K562 treated with DMSO at 1 percent for 48 hours (cell line): ENCODE data around the gene VARS1. TPM values are rescaled to one million over a fixed set of nuclear protein-coding genes. Genes with fewer than 3 reads are reported as not detected.

ENCODE experiments used
- total RNA-seq: library from RNA; unstranded; fragments of 300-600 nt; gene quantifications from 2 replicates; pipeline ENCODE4 v1.2.3, GENCODE V29; 2022; ENCODE audit warnings: low replicate concordance; ENCODE audit errors: extremely low read depth

The VARS1 gene
- total RNA-seq, result 668 TPM in 1 of 2 replicates, not detected in the other

DNA sequence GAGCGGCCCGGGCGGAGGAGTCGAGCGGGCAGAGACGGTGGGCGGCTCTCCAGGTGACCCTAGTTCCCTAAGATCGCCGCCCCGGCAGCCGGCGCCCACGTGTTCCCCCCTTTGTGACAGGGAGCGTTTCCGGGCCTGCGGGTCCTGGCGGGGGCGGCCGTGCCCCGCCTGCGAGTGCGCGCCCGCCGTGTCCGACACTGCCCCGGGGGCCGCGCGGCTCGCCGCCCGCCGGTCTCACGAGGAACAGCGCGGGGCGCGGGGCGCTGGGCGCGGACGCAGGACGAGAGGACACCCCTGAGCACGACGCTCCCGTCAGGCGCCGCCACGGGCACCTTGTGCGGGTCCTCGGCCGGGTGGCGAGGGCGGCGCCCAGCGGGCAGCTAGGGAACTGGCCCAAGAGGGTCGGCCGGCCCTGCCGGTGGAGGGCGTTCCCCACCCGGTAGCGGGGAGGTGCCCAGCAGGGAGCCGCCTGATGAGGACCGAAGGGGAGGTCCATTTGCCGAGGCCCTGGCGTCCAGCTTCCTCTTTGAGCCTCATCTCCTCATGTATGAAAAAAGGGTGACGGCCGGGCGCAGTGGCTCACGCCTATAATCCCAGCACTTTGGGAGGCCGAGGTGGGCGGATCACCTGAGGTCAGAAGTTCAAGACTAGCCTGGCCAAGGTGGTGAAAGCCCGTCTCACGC lies at the start of gene VARS1:
TSS of gene VARS1 (minus strand) at position 137 of the 683 bp plus-strand sequence. CDS start 535 bp downstream, outside the sequence.

DNA sequence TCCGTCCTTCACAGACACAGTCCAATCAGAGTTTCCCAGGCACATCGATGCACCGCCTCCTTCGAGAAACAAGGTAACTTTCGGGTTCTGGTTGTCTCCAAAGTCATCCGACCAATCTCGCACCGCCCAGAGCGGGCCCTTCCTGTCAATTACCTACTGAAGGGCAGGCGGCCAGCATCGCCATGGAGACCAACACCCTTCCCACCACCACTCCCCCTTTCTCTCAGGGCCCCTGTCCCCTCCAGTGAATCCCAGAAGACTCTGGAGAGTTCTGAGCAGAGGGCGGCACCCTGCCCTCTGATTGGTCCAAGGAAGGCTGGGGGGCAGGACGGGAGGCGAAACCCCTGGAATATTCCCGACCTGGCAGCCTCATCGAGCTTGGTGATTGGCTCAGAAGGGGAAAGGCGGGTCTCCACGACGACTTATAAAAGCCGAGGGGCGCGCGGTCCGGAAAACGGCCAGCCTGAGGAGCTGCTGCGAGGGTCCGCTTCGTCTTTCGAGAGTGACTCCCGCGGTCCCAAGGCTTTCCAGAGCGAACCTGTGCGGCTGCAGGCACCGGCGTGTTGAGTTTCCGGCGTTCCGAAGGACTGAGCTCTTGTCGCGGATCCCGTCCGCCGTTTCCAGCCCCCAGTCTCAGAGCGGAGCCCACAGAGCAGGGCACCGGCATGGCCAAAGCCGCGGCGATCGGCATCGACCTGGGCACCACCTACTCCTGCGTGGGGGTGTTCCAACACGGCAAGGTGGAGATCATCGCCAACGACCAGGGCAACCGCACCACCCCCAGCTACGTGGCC lies 31.9 kb upstream of the VARS1 start, which contains the start of gene HSPA1B:
TSS of gene HSPA1B (plus strand) at position 453 of the 794 bp plus-strand sequence. CDS start at position 666, 213 bp downstream.

DNA sequence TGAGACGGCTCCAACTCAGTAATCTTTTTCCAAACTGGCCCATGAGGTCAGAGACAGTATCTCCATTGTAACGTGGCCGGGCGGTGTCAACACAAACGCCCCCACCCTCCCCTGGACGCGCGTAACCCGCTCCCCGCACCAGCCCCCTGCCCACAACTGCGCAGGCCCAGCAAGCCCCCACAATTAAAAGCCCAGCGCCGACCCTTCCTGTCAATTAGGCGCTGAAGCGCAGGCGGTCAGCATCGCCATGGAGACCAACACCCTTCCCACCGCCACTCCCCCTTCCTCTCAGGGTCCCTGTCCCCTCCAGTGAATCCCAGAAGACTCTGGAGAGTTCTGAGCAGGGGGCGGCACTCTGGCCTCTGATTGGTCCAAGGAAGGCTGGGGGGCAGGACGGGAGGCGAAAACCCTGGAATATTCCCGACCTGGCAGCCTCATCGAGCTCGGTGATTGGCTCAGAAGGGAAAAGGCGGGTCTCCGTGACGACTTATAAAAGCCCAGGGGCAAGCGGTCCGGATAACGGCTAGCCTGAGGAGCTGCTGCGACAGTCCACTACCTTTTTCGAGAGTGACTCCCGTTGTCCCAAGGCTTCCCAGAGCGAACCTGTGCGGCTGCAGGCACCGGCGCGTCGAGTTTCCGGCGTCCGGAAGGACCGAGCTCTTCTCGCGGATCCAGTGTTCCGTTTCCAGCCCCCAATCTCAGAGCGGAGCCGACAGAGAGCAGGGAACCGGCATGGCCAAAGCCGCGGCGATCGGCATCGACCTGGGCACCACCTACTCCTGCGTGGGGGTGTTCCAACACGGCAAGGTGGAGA lies 19.7 kb upstream of the VARS1 start, which contains the start of the genes HSPA1A and HSPA1L:
TSS of gene HSPA1A (plus strand) at position 519 of the 814 bp plus-strand sequence. CDS start at position 733, 214 bp downstream.
TSS of gene HSPA1L (minus strand) at position 259 of the 814 bp plus-strand sequence. CDS start 3,311 bp downstream, outside the sequence.

DNA sequence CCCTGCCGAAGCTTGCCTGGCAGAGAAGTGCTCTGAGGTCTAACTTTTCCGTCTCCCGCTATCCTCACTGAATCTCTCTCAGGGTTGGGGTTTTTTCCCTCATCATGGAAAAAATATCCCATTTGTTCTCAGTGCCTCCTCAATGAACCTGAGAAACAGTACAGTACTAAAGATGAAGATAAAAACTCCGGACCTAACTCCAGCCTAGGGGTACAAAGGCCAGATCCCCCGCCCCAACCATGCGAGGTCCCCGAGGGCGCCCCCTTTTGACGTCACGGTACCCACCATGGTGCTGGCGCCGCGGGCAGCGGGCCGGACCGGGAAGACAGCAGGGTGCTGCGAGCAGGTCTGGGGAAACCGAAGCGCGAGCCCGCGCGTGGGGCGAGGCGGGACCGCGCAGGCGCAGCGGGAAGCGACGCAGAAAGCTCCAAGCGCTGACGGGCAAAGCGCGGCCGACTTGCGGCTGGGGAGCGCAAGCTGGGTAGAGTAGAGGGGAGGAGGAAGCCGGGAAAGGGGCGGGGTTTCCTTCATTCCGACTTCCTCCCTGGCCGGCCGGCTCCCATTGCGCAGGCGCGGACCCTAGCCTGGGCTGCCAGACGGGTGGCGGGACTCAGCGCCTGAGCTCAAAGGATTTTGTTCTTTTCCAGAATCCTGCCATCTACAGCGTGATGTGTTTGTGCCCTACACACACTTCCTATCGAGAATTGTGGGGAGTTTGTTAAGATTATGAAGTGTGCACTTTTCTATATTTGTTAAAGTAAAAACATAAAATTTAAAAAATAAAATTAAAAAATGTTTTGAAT lies 11.1 kb upstream of the VARS1 start, which contains the start of gene LSM2:
TSS of gene LSM2 (minus strand) at position 497 of the 803 bp plus-strand sequence. CDS start at position 288, 209 bp downstream.

DNA sequence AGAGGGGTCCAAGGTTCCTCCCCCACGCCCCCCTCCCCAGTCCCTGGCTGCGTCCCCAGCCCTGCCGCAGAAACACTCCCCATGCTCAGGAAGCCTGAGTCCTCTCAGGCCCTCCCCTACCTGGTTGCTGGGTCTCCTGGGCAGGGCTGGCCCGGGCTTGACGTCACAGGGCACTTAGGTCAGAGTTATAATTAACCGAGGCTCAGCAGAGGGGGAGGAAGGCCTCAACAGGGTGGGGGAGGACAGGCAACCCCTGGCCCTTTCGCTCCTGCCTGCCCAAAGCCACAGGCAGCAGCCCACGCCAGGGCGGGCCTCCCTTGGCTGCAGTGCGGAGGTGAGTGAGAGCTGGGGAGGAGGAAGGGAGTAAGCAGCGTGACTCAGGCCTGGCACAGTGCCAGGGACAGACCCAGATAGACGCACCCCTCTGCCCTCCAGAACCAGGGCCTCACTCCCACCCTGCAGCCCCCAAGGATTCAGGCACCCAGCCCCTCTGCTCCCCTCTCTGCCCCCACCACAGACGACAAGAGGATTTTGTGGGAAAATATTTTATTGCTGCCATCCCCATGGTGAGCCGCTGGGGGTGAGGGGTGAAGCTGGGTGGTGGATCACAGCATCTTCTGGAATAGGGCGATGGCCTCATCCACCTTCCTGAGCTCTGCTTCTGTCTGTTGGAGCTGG lies 18.4 kb downstream of the VARS1 start, which contains the start of gene VWA7:
TSS of gene VWA7 (minus strand) at position 340 of the 678 bp plus-strand sequence. CDS start 549 bp downstream, outside the sequence.

DNA sequence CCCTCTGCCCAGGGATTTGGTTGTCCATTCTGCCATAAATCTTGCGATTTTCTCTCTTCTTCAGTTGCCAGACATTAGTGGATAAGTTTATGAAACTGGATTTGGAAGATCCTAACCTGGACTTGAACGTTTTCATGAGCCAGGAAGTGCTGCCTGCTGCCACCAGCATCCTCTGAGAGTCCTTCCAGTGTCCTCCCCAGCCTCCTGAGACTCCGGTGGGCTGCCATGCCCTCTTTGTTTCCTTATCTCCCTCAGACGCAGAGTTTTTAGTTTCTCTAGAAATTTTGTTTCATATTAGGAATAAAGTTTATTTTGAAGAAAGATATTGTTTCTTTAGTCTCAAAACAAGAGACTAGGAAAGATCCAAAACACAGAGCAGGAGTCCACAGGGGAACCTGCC lies 33.2 kb downstream of the VARS1 start, which contains the start of gene SAPCD1:
TSS of gene SAPCD1 (plus strand) at position 301 of the 400 bp plus-strand sequence. CDS start 399 bp downstream, outside the sequence.

Other genes starting within 250 kb of the VARS1 start
- gene ATP6V1G2, start 249.1 kb downstream of the VARS1 start, total RNA-seq, result not detected in 2 replicates
- not detected in 2 replicates for gene NFKBIL1, start 248.1 kb downstream of the VARS1 start, total RNA-seq
- not detected in 2 replicates for gene LTA, start 223.5 kb downstream of the VARS1 start, total RNA-seq
- not detected in 2 replicates for gene TNF, start 220.2 kb downstream of the VARS1 start, total RNA-seq
- not detected in 2 replicates for gene LTB, start 213.3 kb downstream of the VARS1 start, total RNA-seq
- gene LST1, start 209.5 kb downstream of the VARS1 start, total RNA-seq, result not detected in 2 replicates
- gene NCR3, start 202.7 kb downstream of the VARS1 start, total RNA-seq, result not detected in 2 replicates
- gene AIF1, start 180.5 kb downstream of the VARS1 start, total RNA-seq, result not detected in 2 replicates
- gene PRRC2A, start 175.0 kb downstream of the VARS1 start, total RNA-seq, result 599 TPM in 1 of 2 replicates, not detected in the other
- 212 TPM in 1 of 2 replicates, not detected in the other for gene BAG6, start 143.1 kb downstream of the VARS1 start, total RNA-seq
- gene APOM, start 139.9 kb downstream of the VARS1 start, total RNA-seq, result not detected in 2 replicates
- gene C6orf47, start 135.0 kb downstream of the VARS1 start, total RNA-seq, result not detected in 2 replicates
- gene GPANK1, start 130.8 kb downstream of the VARS1 start, total RNA-seq, result not detected in 2 replicates
- 596 TPM in 1 of 2 replicates, not detected in the other for gene CSNK2B, start 129.7 kb downstream of the VARS1 start, total RNA-seq
- not detected in 2 replicates for gene LY6G5B, start 125.8 kb downstream of the VARS1 start, total RNA-seq
- gene LY6G5C, start 114.7 kb downstream of the VARS1 start, total RNA-seq, result not detected in 2 replicates
- gene ABHD16A, start 92.4 kb downstream of the VARS1 start, total RNA-seq, result not detected in 2 replicates
- gene LY6G6F, start 88.9 kb downstream of the VARS1 start, total RNA-seq, result not detected in 2 replicates
- gene LY6G6D, start 80.4 kb downstream of the VARS1 start, total RNA-seq, result not detected in 2 replicates
- not detected in 2 replicates for gene LY6G6C, start 74.0 kb downstream of the VARS1 start, total RNA-seq
- not detected in 2 replicates for gene MPIG6B, start 72.4 kb downstream of the VARS1 start, total RNA-seq
- not detected in 2 replicates for gene DDAH2, start 66.5 kb downstream of the VARS1 start, total RNA-seq
- gene CLIC1, start 59.2 kb downstream of the VARS1 start, total RNA-seq, result 1,281 TPM in 1 of 2 replicates, not detected in the other
- not detected in 2 replicates for gene MSH5, start 55.7 kb downstream of the VARS1 start, total RNA-seq
- not detected in 2 replicates for gene SAPCD1, start 33.1 kb downstream of the VARS1 start, total RNA-seq
- not detected in 2 replicates for gene VWA7, start 18.4 kb downstream of the VARS1 start, total RNA-seq
- not detected in 2 replicates for gene LSM2, start 11.2 kb upstream of the VARS1 start, total RNA-seq
- gene HSPA1L, start 19.5 kb upstream of the VARS1 start, total RNA-seq, result not detected in 2 replicates
- not detected in 2 replicates for gene HSPA1A, start 19.8 kb upstream of the VARS1 start, total RNA-seq
- 760 TPM in 1 of 2 replicates, not detected in the other for gene HSPA1B, start 32.0 kb upstream of the VARS1 start, total RNA-seq
- 455 TPM in 1 of 2 replicates, not detected in the other for gene NEU1, start 67.1 kb upstream of the VARS1 start, total RNA-seq
- gene SLC44A4, start 83.2 kb upstream of the VARS1 start, total RNA-seq, result not detected in 2 replicates
- gene EHMT2, start 101.9 kb upstream of the VARS1 start, total RNA-seq, result not detected in 2 replicates
- not detected in 2 replicates for gene ZBTB12, start 106.3 kb upstream of the VARS1 start, total RNA-seq
- gene C2, start 132.0 kb upstream of the VARS1 start, total RNA-seq, result not detected in 2 replicates
- gene CFB, start 150.3 kb upstream of the VARS1 start, total RNA-seq, result not detected in 2 replicates
- gene NELFE, start 163.2 kb upstream of the VARS1 start, total RNA-seq, result not detected in 2 replicates
- not detected in 2 replicates for gene SKIC2, start 163.4 kb upstream of the VARS1 start, total RNA-seq
- gene DXO, start 176.4 kb upstream of the VARS1 start, total RNA-seq, result 217 TPM in 1 of 2 replicates, not detected in the other
- gene C4A, start 186.3 kb upstream of the VARS1 start, total RNA-seq, result not detected in 2 replicates
- not detected in 2 replicates for gene C4B, start 219.0 kb upstream of the VARS1 start, total RNA-seq
- gene CYP21A2, start 242.7 kb upstream of the VARS1 start, total RNA-seq, result not detected in 2 replicates